ENCODE results near the gene DCAF5.

DCAF5 gene

GRCh38 chr14:69048456-69048855 lies 104.5 kb downstream of the DCAF5 start:
- TF ChIP-seq POLR2A (IDR thresholded peaks at IDR 0.05; ENCODE audit: extremely low read depth, insufficient read length), result no peak
- TF ChIP-seq MYC (IDR thresholded peaks at IDR 0.05; ENCODE audit: low read depth, low read length), result no peak
- TF ChIP-seq CTCF (IDR thresholded peaks at IDR 0.05; ENCODE audit: low read depth, low read length), result no peak
- no peak for TF ChIP-seq MAX (IDR thresholded peaks at IDR 0.05; ENCODE audit: low read depth, low read length)
- no peak overlapping the region for H3K4me3 ChIP-seq (ENCODE audit: low read depth, low read length)
- no peak for DNase-seq (ENCODE audit: low read depth)

GRCh38 chr14:69047255-69047654 lies 105.7 kb downstream of the DCAF5 start:
- TF ChIP-seq CTCF (IDR thresholded peaks at IDR 0.05; ENCODE audit: low read depth, low read length) (no peak), POLR2A (IDR thresholded peaks at IDR 0.05; ENCODE audit: extremely low read depth, insufficient read length) (no peak), MAX (IDR thresholded peaks at IDR 0.05; ENCODE audit: low read depth, low read length) (no peak), MYC (IDR thresholded peaks at IDR 0.05; ENCODE audit: low read depth, low read length) (no peak)
- H3K4me3 ChIP-seq (ENCODE audit: low read depth, low read length), result no peak overlapping the region

GRCh38 chr14:69046476-69046860 lies 106.5 kb downstream of the DCAF5 start:
- DNase-seq (ENCODE audit: low read depth), result no peak
- no peak for TF ChIP-seq POLR2A (IDR thresholded peaks at IDR 0.05; ENCODE audit: extremely low read depth, insufficient read length)
- no peak for TF ChIP-seq CTCF (IDR thresholded peaks at IDR 0.05; ENCODE audit: low read depth, low read length)
- H3K4me3 ChIP-seq (ENCODE audit: low read depth, low read length), result no peak overlapping the region

More at GRCh38 chr14:69047255-69047654, 105.7 kb downstream of the DCAF5 start:
- DNase-seq (ENCODE audit: low read depth), result no peak

GRCh38 chr14:69045857-69046475 lies 107.0 kb downstream of the DCAF5 start:
- no peak for TF ChIP-seq CTCF (IDR thresholded peaks at IDR 0.05; ENCODE audit: low read depth, low read length)
- TF ChIP-seq MYC (IDR thresholded peaks at IDR 0.05; ENCODE audit: low read depth, low read length), result no peak
- TF ChIP-seq POLR2A (IDR thresholded peaks at IDR 0.05; ENCODE audit: extremely low read depth, insufficient read length), result no peak
- TF ChIP-seq MAX (IDR thresholded peaks at IDR 0.05; ENCODE audit: low read depth, low read length), result no peak
- no peak overlapping the region for H3K4me3 ChIP-seq (ENCODE audit: low read depth, low read length)
- DNase-seq (ENCODE audit: low read depth), result peak; percentile 31

GRCh38 chr14:69044965-69045555 lies 107.9 kb downstream of the DCAF5 start:
- TF ChIP-seq MYC (IDR thresholded peaks at IDR 0.05; ENCODE audit: low read depth, low read length) (no peak), POLR2A (IDR thresholded peaks at IDR 0.05; ENCODE audit: extremely low read depth, insufficient read length) (no peak), MAX (IDR thresholded peaks at IDR 0.05; ENCODE audit: low read depth, low read length) (no peak), CTCF (IDR thresholded peaks at IDR 0.05; ENCODE audit: low read depth, low read length) (no peak)
- H3K4me3 ChIP-seq (ENCODE audit: low read depth, low read length), result no peak overlapping the region
- DNase-seq (ENCODE audit: low read depth), result no peak

All from NB4 (cell line).